Mucosa of rectum (tissue), 2 donors: ENCODE data around the gene TMEM244.
"Not testable (repeated sequence)": the region's sequence is repeated elsewhere in the genome, so short reads cannot be mapped to it uniquely, and the experiment has no call there.

Experiments used
- H3K27ac ChIP-seq, 2 donors: one replicate each; pipeline ENCODE4 v1.7.0; 2013; ENCODE audit warnings: inconsistent platforms in 2 of 2, low read depth in 2 of 2, low read length in 2 of 2
- H3K27me3 ChIP-seq, 2 donors: one replicate each; pipeline ENCODE4 v1.7.0; 2013; ENCODE audit warnings: low read length in 2 of 2; ENCODE audit not compliant: control insufficient read depth in 2 of 2, insufficient read depth in 2 of 2
- H3K36me3 ChIP-seq, 2 donors: one replicate each; pipeline ENCODE4 v1.7.0; 2013; ENCODE audit warnings: low read length in 2 of 2; ENCODE audit not compliant: control insufficient read depth in 2 of 2, insufficient read depth in 2 of 2
- H3K4me1 ChIP-seq, 2 donors: one replicate each; pipeline ENCODE4 v1.7.0; 2013; ENCODE audit warnings: low read length in 2 of 2, mild to moderate bottlenecking in 1 of 2; ENCODE audit not compliant: control insufficient read depth in 2 of 2, insufficient read depth in 2 of 2
- H3K4me3 ChIP-seq, 2 donors: one replicate each; pipeline ENCODE4 v1.7.0; 2013; ENCODE audit warnings: low read length in 2 of 2
- H3K9ac ChIP-seq, 2 donors: one replicate each; pipeline ENCODE4 v1.7.0; 2013; ENCODE audit warnings: low read length in 2 of 2, low read depth in 1 of 2, mild to moderate bottlenecking in 1 of 2
- H3K9me3 ChIP-seq, 2 donors: one replicate each; pipeline ENCODE4 v1.7.0; 2013; ENCODE audit warnings: low read length in 2 of 2; ENCODE audit not compliant: control insufficient read depth in 2 of 2
- donor health status: healthy.
- donor health status: Normal muscosa, but diverticular disease.

TMEM244 gene

GRCh38 chr6:129828229-129828628, 32.9 kb downstream of the TMEM244 start:
- no peaks in the 10 kb centered on the region for H3K4me1 ChIP-seq
- H3K9me3 ChIP-seq: no peaks in the 10 kb centered on the region
- no peaks in the 10 kb centered on the region for H3K27me3 ChIP-seq
- no peak overlapping the region for H3K27ac ChIP-seq
- H3K36me3 ChIP-seq: no peaks in the 10 kb centered on the region
- no peak overlapping the region for H3K9ac ChIP-seq
- no peak overlapping the region for H3K4me3 ChIP-seq

- Histone ChIP-seq H3K36me3 (no peaks in the 10 kb centered on the region), H3K9me3 (no peaks in the 10 kb centered on the region), H3K27me3 (peaks cover 0 to 2% of the 10 kb centered on the region in 2 donors), H3K4me1 (no peaks in the 10 kb centered on the region), H3K27ac (no peak overlapping the region), H3K9ac (no peak overlapping the region), H3K4me3 (no peak overlapping the region)
These were observed 42.9 kb downstream of the TMEM244 start for GRCh38 chr6:129818251-129818650.

- Histone ChIP-seq H3K9ac (no peak overlapping the region), H3K4me3 (no peak overlapping the region), H3K36me3 (no peaks in the 10 kb centered on the region), H3K9me3 (no peaks in the 10 kb centered on the region), H3K27ac (no peak overlapping the region), H3K27me3 (peaks cover 0 to 2% of the 10 kb centered on the region in 2 donors), H3K4me1 (no peaks in the 10 kb centered on the region)
These were observed 43.3 kb downstream of the TMEM244 start for GRCh38 chr6:129817821-129818220.

GRCh38 chr6:129817332-129817731, 43.8 kb downstream of the TMEM244 start:
- no peaks in the 10 kb centered on the region for H3K4me1 ChIP-seq
- no peaks in the 10 kb centered on the region for H3K9me3 ChIP-seq
- H3K4me3 ChIP-seq: no peak overlapping the region
- no peak overlapping the region for H3K9ac ChIP-seq
- no peaks in the 10 kb centered on the region for H3K36me3 ChIP-seq
- H3K27me3 ChIP-seq: peaks cover 0 to 2% of the 10 kb centered on the region in 2 donors
- H3K27ac ChIP-seq: no peak overlapping the region

GRCh38 chr6:129812145-129812777, 48.9 kb downstream of the TMEM244 start:
- H3K9me3 ChIP-seq: no peaks in the 10 kb centered on the region
- H3K4me1 ChIP-seq: no peaks in the 10 kb centered on the region
- H3K27ac ChIP-seq: no peak overlapping the region
- no peaks in the 10 kb centered on the region for H3K27me3 ChIP-seq
- no peak overlapping the region for H3K4me3 ChIP-seq
- no peak overlapping the region for H3K9ac ChIP-seq
- no peaks in the 10 kb centered on the region for H3K36me3 ChIP-seq

GRCh38 chr6:129807141-129807540, 54.0 kb downstream of the TMEM244 start:
- H3K27ac ChIP-seq, H3K4me3 ChIP-seq, H3K9me3 ChIP-seq: not testable (repeated sequence)

GRCh38 chr6:129802920-129803319, 58.2 kb downstream of the TMEM244 start:
- not testable (repeated sequence) for H3K4me3 ChIP-seq, H3K9ac ChIP-seq, H3K4me1 ChIP-seq, H3K9me3 ChIP-seq, H3K27ac ChIP-seq, H3K36me3 ChIP-seq, H3K27me3 ChIP-seq

More at GRCh38 chr6:129807141-129807540, 54.0 kb downstream of the TMEM244 start:
- not testable (repeated sequence) for H3K4me1 ChIP-seq, H3K36me3 ChIP-seq, H3K9ac ChIP-seq, H3K27me3 ChIP-seq

GRCh38 chr6:129801909-129802308, 59.2 kb downstream of the TMEM244 start:
- no peaks in the 10 kb centered on the region for H3K9me3 ChIP-seq
- H3K27ac ChIP-seq: no peak overlapping the region
- no peaks in the 10 kb centered on the region for H3K4me1 ChIP-seq
- H3K9ac ChIP-seq: no peak overlapping the region
- no peaks in the 10 kb centered on the region for H3K36me3 ChIP-seq
- H3K27me3 ChIP-seq: no peaks in the 10 kb centered on the region
- H3K4me3 ChIP-seq: no peak overlapping the region

GRCh38 chr6:129795261-129795660, 65.9 kb downstream of the TMEM244 start:
- Histone ChIP-seq H3K4me1 (no peaks in the 10 kb centered on the region), H3K9me3 (no peaks in the 10 kb centered on the region), H3K36me3 (no peaks in the 10 kb centered on the region), H3K4me3 (no peak overlapping the region), H3K9ac (no peak overlapping the region), H3K27me3 (no peaks in the 10 kb centered on the region), H3K27ac (no peak overlapping the region)

- Histone ChIP-seq H3K9me3 (no peaks in the 10 kb centered on the region), H3K4me1 (no peaks in the 10 kb centered on the region), H3K9ac (no peak overlapping the region), H3K27ac (no peak overlapping the region), H3K36me3 (no peaks in the 10 kb centered on the region), H3K27me3 (no peaks in the 10 kb centered on the region), H3K4me3 (no peak overlapping the region)
These were observed 67.7 kb downstream of the TMEM244 start for GRCh38 chr6:129793447-129793846.

GRCh38 chr6:129792049-129792448, 69.1 kb downstream of the TMEM244 start:
- Histone ChIP-seq H3K4me1 (no peaks in the 10 kb centered on the region), H3K27ac (no peak overlapping the region), H3K27me3 (no peaks in the 10 kb centered on the region), H3K9me3 (no peaks in the 10 kb centered on the region), H3K9ac (no peak overlapping the region), H3K36me3 (no peaks in the 10 kb centered on the region), H3K4me3 (no peak overlapping the region)
